ENCODE measurements around the gene CYB5RL.
A peak's percentile ranks its signal among the peaks of the same experiment; 100 is the strongest.

Gene CYB5RL

DNA sequence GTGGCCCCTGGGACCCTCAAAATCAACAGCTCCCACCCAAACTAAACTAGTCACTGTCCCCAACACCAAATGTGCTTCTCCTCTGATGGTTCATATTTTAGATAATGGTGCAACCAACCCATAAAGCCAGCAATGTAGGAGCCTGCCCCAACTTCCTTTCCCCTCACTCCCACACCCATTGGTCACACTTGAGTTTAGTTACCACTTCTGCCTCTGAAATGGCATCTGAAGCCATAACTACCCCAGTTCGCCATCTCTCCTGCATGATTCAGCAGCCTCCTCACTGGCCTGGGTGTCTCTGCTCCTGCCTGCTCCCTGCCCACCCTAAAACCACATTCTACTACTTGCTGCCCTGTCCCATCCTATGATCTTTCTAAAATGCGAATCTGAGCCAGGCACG is 43.6 kb downstream of the CYB5RL start:
- no peak for DNase-seq

DNA sequence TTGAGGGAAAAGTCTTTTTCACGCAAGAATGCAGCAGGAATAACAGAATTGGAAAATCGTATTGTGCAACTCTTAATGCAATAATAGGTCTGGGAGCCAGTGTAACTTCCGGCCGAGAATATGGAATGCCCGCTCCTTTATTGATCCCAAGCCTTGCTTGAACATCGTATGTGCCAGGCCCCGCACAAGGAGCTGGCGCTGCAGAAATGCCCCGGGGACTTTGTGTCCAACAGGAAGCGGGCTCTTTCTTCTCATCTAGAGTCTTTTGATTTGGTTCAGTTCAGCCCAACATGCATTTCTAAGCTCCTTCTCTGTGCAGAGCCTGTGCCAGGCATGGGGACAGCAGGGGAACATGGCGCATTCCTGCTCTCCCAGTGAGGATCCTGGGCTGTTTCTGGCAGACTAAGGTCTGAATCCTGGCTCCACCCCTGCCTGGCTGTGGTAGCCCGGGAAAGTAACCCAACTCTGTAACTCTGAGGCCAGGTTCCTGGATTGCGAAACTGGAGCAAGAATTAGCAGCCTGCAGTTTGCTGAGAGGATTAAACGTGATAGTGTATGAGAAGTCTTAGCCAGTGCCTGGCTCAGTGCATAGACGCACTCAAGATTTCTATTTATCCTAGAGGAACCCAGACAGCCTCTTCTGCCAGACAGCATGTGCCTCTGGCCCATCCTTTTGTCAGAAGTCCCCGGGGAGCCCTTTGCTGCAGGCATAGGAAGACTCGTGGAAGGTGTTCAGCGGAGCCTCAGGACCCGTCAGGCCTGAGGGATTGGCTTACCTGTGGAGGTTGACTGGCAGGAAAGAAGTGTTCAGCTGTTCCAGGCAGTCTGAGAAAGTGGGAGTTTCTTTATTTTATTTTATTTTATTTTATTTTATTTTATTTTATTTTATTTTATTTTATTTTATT is 46.0 kb downstream of the CYB5RL start:
- DNase-seq: peak; percentile 76

DNA sequence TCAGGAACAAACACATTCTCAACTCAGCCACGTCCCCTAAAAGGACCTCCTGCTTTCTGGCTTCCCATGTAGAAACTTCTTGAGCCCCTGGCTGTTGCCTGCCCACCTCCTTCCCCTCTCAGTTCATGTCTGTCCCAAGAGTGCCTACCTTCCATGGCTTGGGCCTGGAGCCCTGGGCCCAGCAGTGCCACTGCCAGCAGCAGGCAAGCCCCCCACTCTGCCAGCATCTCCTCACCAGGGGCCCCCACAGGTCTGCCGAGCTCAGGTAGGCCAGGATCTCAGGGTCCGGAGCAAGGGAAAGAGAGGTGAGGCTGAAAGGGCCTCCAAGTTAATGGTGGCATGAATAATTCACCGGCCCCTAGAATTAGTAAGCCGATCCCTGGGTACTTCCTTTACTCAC is 47.1 kb downstream of the CYB5RL start, which contains the start of gene CDCP2:
Gene CDCP2, minus strand, starts transcription at position 305 of the 400 bp plus-strand sequence. Its CDS starts 78 bp downstream, at position 227.
- no peak for DNase-seq

DNA sequence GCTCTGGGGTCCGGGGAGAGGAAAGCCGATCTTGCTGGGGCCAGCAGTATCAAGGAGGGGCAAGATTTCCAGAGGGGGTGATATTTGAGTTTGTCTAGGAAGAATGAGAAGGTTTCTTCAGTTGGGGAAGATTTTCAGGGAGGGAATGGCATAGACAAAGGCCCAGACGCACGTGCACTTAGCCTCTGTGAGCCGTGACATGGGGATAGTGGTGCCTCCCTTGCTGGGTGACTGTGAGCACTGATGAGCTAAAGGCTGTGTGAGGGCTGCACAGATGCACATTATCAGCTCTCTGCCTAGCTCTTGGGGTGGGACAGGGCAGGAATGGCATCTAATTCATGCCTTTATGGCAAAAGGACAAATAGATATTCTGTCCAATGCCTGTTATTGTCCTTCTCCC is 48.8 kb downstream of the CYB5RL start:
- no peak for DNase-seq
